HepG2 (cell line): ENCODE data around the gene MEGF11.

Experiments
- GABPA ChIP-seq, 2 experiments: IDR thresholded peaks; 2 replicates each; pipeline ENCODE4 v1.6.1; 2011 to 2016; ENCODE audit warnings: low read depth in 2 of 2, low read length in 1 of 2, missing biosample characterization in 1 of 2, missing genetic modification characterization in 1 of 2
- JUNB ChIP-seq: sonication (generic); formaldehyde crosslinking; IDR thresholded peaks from 2 replicates; pipeline ENCODE4 v1.8.0; 2022; ENCODE audit warnings: missing genetic modification reagents, mild to moderate bottlenecking, borderline replicate concordance
- MIER3 ChIP-seq: IDR thresholded peaks from 2 replicates; pipeline ENCODE4 v1.6.1; 2016; ENCODE audit warnings: missing compliant biosample characterization, borderline replicate concordance
- RFX5 ChIP-seq: IDR thresholded peaks from 2 replicates; pipeline ENCODE4 v1.6.1; 2011; ENCODE audit warnings: low read depth, low read length, improper control_type of control experiment
- SMAD1 ChIP-seq: sonication (generic); formaldehyde crosslinking; IDR thresholded peaks from 2 replicates; pipeline ENCODE4 v1.4.0; 2020; ENCODE audit warnings: missing genetic modification reagents, low read depth, mild to moderate bottlenecking, borderline replicate concordance
- SMC3 ChIP-seq: IDR thresholded peaks from 2 replicates; pipeline ENCODE4 v1.6.1; 2011; ENCODE audit warnings: low read length, improper control_type of control experiment
- TCF7L2 ChIP-seq: IDR thresholded peaks from 2 replicates; pipeline ENCODE4 v1.6.1; 2011; ENCODE audit warnings: mild to moderate bottlenecking, low read depth, low read length, moderate library complexity
- ZNF331 ChIP-seq: sonication (generic); formaldehyde crosslinking; IDR thresholded peaks from 2 replicates; pipeline ENCODE4 v1.4.0; 2020; ENCODE audit warnings: missing genetic modification reagents
- ZNF496 ChIP-seq: sonication (generic); formaldehyde crosslinking; IDR thresholded peaks from 2 replicates; pipeline ENCODE4 v1.8.1; 2023; ENCODE audit warnings: mild to moderate bottlenecking, moderate library complexity, missing genetic modification reagents; ENCODE audit not compliant: insufficient replicate concordance
- TF ChIP-seq, protein P1 (sequence below): sonication (generic); formaldehyde crosslinking; IDR thresholded peaks from 2 replicates; pipeline ENCODE4 v1.5.0; 2020; ENCODE audit warnings: mild to moderate bottlenecking, missing genetic modification reagents, moderate library complexity
- TF ChIP-seq, protein P2 (sequence below): IDR thresholded peaks from 2 replicates; pipeline ENCODE4 v1.6.1; 2016; ENCODE audit warnings: low read depth, missing genetic modification reagents, missing compliant biosample characterization
- TF ChIP-seq, protein P3 (sequence below): sonication (generic); formaldehyde crosslinking; IDR thresholded peaks from 2 replicates; pipeline ENCODE4 v1.4.0; 2020; ENCODE audit warnings: missing genetic modification reagents
- TF ChIP-seq, protein P4 (sequence below): sonication (generic); formaldehyde crosslinking; IDR thresholded peaks from 2 replicates; pipeline ENCODE4 v1.5.1; 2020; ENCODE audit warnings: missing genetic modification reagents, mild to moderate bottlenecking, borderline replicate concordance

DNA sequence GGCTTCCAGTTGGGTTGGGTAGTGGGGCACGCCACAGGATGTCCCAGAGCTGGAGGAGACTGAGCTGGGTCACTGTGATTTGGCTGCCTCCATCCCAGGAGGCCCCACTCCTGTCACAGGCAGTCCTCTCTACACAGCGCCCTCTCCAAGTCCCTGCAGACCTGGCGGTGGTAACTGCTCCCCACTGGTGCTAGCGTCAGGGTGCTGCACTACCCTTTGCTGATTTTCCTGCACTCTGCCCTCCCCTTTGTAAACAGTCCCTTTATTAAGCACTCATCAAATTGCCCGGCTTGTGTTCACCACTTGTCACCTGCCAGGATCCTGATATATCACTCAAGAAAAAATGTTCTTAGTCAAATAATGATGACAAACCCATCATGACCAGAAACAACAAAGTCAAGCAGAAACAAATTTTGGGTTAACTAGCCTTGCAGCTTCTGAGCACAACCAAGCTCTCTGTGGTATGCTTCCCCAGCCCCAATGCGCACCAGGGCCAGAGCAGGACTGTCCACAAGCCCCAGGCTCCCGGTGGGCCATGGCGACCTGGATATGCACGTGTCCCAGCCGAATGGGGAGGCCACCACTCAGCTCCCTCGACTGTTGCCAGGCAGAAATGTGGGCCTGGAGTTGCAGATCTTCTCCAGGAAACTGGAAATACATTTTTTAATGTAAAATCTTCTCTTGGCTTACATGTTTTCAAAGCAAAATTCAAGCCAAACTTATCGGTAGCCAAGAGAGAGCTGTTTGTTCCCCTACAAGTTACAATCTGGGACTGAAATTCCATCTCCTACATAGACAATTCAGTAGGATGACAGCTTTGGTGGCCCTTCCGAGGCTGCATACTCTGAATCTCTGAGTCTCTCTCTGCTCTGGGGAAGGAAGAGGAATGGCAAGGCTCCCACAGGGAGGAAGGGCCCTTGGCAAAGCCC is 24.5 kb downstream of the MEGF11 start:
- TF ChIP-seq SMAD1 (CRISPR knock-in tag) (no peak), ZNF331 (no peak), ZNF496 (CRISPR knock-in tag) (no peak), GABPA (IDR thresholded peaks at IDR 0.05; ENCODE audit: low read depth, low read length) (no peak), GABPA (CRISPR knock-in tag; IDR thresholded peaks at IDR 0.05; ENCODE audit: low read depth) (no peak), RFX5 (no peak), JUNB (CRISPR knock-in tag) (no peak), SMC3 (no peak), MIER3 (CRISPR knock-in tag) (no peak), TCF7L2 (no peak)
- TF ChIP-seq, protein P1, sequence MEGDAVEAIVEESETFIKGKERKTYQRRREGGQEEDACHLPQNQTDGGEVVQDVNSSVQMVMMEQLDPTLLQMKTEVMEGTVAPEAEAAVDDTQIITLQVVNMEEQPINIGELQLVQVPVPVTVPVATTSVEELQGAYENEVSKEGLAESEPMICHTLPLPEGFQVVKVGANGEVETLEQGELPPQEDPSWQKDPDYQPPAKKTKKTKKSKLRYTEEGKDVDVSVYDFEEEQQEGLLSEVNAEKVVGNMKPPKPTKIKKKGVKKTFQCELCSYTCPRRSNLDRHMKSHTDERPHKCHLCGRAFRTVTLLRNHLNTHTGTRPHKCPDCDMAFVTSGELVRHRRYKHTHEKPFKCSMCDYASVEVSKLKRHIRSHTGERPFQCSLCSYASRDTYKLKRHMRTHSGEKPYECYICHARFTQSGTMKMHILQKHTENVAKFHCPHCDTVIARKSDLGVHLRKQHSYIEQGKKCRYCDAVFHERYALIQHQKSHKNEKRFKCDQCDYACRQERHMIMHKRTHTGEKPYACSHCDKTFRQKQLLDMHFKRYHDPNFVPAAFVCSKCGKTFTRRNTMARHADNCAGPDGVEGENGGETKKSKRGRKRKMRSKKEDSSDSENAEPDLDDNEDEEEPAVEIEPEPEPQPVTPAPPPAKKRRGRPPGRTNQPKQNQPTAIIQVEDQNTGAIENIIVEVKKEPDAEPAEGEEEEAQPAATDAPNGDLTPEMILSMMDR (CRISPR knock-in tag) = no peak
- TF ChIP-seq, protein P2, sequence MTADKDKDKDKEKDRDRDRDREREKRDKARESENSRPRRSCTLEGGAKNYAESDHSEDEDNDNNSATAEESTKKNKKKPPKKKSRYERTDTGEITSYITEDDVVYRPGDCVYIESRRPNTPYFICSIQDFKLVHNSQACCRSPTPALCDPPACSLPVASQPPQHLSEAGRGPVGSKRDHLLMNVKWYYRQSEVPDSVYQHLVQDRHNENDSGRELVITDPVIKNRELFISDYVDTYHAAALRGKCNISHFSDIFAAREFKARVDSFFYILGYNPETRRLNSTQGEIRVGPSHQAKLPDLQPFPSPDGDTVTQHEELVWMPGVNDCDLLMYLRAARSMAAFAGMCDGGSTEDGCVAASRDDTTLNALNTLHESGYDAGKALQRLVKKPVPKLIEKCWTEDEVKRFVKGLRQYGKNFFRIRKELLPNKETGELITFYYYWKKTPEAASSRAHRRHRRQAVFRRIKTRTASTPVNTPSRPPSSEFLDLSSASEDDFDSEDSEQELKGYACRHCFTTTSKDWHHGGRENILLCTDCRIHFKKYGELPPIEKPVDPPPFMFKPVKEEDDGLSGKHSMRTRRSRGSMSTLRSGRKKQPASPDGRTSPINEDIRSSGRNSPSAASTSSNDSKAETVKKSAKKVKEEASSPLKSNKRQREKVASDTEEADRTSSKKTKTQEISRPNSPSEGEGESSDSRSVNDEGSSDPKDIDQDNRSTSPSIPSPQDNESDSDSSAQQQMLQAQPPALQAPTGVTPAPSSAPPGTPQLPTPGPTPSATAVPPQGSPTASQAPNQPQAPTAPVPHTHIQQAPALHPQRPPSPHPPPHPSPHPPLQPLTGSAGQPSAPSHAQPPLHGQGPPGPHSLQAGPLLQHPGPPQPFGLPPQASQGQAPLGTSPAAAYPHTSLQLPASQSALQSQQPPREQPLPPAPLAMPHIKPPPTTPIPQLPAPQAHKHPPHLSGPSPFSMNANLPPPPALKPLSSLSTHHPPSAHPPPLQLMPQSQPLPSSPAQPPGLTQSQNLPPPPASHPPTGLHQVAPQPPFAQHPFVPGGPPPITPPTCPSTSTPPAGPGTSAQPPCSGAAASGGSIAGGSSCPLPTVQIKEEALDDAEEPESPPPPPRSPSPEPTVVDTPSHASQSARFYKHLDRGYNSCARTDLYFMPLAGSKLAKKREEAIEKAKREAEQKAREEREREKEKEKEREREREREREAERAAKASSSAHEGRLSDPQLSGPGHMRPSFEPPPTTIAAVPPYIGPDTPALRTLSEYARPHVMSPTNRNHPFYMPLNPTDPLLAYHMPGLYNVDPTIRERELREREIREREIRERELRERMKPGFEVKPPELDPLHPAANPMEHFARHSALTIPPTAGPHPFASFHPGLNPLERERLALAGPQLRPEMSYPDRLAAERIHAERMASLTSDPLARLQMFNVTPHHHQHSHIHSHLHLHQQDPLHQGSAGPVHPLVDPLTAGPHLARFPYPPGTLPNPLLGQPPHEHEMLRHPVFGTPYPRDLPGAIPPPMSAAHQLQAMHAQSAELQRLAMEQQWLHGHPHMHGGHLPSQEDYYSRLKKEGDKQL = no peak
- TF ChIP-seq, protein P3, sequence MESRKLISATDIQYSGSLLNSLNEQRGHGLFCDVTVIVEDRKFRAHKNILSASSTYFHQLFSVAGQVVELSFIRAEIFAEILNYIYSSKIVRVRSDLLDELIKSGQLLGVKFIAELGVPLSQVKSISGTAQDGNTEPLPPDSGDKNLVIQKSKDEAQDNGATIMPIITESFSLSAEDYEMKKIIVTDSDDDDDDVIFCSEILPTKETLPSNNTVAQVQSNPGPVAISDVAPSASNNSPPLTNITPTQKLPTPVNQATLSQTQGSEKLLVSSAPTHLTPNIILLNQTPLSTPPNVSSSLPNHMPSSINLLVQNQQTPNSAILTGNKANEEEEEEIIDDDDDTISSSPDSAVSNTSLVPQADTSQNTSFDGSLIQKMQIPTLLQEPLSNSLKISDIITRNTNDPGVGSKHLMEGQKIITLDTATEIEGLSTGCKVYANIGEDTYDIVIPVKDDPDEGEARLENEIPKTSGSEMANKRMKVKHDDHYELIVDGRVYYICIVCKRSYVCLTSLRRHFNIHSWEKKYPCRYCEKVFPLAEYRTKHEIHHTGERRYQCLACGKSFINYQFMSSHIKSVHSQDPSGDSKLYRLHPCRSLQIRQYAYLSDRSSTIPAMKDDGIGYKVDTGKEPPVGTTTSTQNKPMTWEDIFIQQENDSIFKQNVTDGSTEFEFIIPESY = no peak
- TF ChIP-seq, protein P4, sequence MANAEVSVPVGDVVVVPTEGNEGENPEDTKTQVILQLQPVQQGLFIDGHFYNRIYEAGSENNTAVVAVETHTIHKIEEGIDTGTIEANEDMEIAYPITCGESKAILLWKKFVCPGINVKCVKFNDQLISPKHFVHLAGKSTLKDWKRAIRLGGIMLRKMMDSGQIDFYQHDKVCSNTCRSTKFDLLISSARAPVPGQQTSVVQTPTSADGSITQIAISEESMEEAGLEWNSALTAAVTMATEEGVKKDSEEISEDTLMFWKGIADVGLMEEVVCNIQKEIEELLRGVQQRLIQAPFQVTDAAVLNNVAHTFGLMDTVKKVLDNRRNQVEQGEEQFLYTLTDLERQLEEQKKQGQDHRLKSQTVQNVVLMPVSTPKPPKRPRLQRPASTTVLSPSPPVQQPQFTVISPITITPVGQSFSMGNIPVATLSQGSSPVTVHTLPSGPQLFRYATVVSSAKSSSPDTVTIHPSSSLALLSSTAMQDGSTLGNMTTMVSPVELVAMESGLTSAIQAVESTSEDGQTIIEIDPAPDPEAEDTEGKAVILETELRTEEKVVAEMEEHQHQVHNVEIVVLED = no peak
